ENCODE results near the gene UBE2H.

UBE2H gene

GRCh38 chr7:129950191-129950932, 2.4 kb downstream of the UBE2H start:
- DNase-seq, result no peak

- no peak for DNase-seq
Observed at GRCh38 chr7:129949292-129950133, 3.2 kb downstream of the UBE2H start.

GRCh38 chr7:129948877-129949291, 3.9 kb downstream of the UBE2H start:
- DNase-seq, result peak; percentile 90

GRCh38 chr7:129948338-129948737, 4.4 kb downstream of the UBE2H start:
- no peak for DNase-seq

- DNase-seq, result no peak
Observed at GRCh38 chr7:129947701-129948100, 5.1 kb downstream of the UBE2H start.

- DNase-seq, result no peak
Observed at GRCh38 chr7:129947049-129947448, 5.7 kb downstream of the UBE2H start.

GRCh38 chr7:129946282-129946681, 6.5 kb downstream of the UBE2H start:
- no peak for DNase-seq

GRCh38 chr7:129943352-129943751, 9.4 kb downstream of the UBE2H start:
- DNase-seq, result no peak

GRCh38 chr7:129940329-129940728, 12.4 kb downstream of the UBE2H start:
- no peak for DNase-seq

- DNase-seq, result no peak
Observed at GRCh38 chr7:129939881-129940280, 12.9 kb downstream of the UBE2H start.

GRCh38 chr7:129933627-129934026, 19.1 kb downstream of the UBE2H start:
- no peak for DNase-seq

GRCh38 chr7:129926618-129927017, 26.1 kb downstream of the UBE2H start:
- no peak for DNase-seq

- no peak for DNase-seq
Observed at GRCh38 chr7:129925416-129926002, 27.3 kb downstream of the UBE2H start.

GRCh38 chr7:129924602-129925001, 28.2 kb downstream of the UBE2H start:
- DNase-seq, result no peak

- no peak for DNase-seq
Observed at GRCh38 chr7:129923709-129924108, 29.1 kb downstream of the UBE2H start.

GRCh38 chr7:129919492-129919891, 33.3 kb downstream of the UBE2H start:
- DNase-seq, result no peak

- no peak for DNase-seq
Observed at GRCh38 chr7:129918922-129919321, 33.8 kb downstream of the UBE2H start.

- no peak for DNase-seq
Observed at GRCh38 chr7:129917934-129918333, 34.8 kb downstream of the UBE2H start.

- peak; percentile 58 for DNase-seq
Observed at GRCh38 chr7:129914536-129915272, 38.1 kb downstream of the UBE2H start.

GRCh38 chr7:129913428-129913827, 39.3 kb downstream of the UBE2H start:
- DNase-seq, result no peak

GRCh38 chr7:129911790-129912189, 41.0 kb downstream of the UBE2H start:
- no peak for DNase-seq

GRCh38 chr7:129909669-129910068, 43.1 kb downstream of the UBE2H start:
- DNase-seq, result peak; percentile 17

- DNase-seq, result peak; percentile 19
Observed at GRCh38 chr7:129908181-129908580, 44.6 kb downstream of the UBE2H start.

Measured in hematopoietic multipotent progenitor cell treated with erythropoietin and hydrocortisone succinate and interleukin-3 and kit ligand, for 6 days (in vitro differentiated cells).